Hepatocyte (in vitro differentiated cells): ENCODE data around the gene SLMAP.

Experiments used
- EZH2 ChIP-seq: fragments of 200-600 bp; sonication (generic); IDR thresholded peaks from 2 replicates; pipeline ENCODE4 v1.6.1; 2016; ENCODE audit warnings: antibody characterized with exemption, mild to moderate bottlenecking, borderline replicate concordance
- TF ChIP-seq, protein P1 (sequence below): fragments of 200-600 bp; sonication (generic); IDR thresholded peaks from 2 replicates; pipeline ENCODE4 v1.5.1; 2016; ENCODE audit warnings: antibody characterized with exemption, mild to moderate bottlenecking; ENCODE audit not compliant: poor library complexity

GRCh38 chr3:57805266-57805665, 49.2 kb downstream of the SLMAP start:
- TF ChIP-seq, protein P1, sequence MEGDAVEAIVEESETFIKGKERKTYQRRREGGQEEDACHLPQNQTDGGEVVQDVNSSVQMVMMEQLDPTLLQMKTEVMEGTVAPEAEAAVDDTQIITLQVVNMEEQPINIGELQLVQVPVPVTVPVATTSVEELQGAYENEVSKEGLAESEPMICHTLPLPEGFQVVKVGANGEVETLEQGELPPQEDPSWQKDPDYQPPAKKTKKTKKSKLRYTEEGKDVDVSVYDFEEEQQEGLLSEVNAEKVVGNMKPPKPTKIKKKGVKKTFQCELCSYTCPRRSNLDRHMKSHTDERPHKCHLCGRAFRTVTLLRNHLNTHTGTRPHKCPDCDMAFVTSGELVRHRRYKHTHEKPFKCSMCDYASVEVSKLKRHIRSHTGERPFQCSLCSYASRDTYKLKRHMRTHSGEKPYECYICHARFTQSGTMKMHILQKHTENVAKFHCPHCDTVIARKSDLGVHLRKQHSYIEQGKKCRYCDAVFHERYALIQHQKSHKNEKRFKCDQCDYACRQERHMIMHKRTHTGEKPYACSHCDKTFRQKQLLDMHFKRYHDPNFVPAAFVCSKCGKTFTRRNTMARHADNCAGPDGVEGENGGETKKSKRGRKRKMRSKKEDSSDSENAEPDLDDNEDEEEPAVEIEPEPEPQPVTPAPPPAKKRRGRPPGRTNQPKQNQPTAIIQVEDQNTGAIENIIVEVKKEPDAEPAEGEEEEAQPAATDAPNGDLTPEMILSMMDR = no peak
- TF ChIP-seq EZH2 = no peak
